Thoracic aorta (tissue), 2 donors: ENCODE measurements around the gene ZNF485. TPM values are rescaled to one million over a fixed set of nuclear protein-coding genes. Genes with fewer than 3 reads are reported as not detected.

ENCODE experiments used
- ATAC-seq: fragments of 150-250 bp; one replicate; pipeline ENCODE4 v1.8.0; 2017; ENCODE audit warnings: low read depth; ENCODE audit not compliant: insufficient number of reproducible peaks, low FRiP score
- DNase-seq: peaks from one replicate; pipeline ENCODE4 v3.0.0-alpha.2; 2020; ENCODE audit warnings: low spot score
- H3K27ac ChIP-seq, 2 donors: fragments of 200-600 bp; sonication (generic); 1 replicate in 1 of 2; 2 replicates in 1 of 2; pipeline ENCODE4 v1.5.1; 2016; ENCODE audit warnings: mild to moderate bottlenecking in 2 of 2, moderate library complexity in 2 of 2
- H3K27me3 ChIP-seq: fragments of 200-600 bp; sonication (generic); replicated peaks from 2 replicates; pipeline ENCODE4 v1.6.0; 2016; ENCODE audit warnings: mild to moderate bottlenecking; ENCODE audit not compliant: insufficient read depth
- H3K36me3 ChIP-seq: fragments of 200-600 bp; sonication (generic); one replicate; pipeline ENCODE4 v1.5.1; 2016
- H3K4me1 ChIP-seq, 2 donors: fragments of 200-600 bp; sonication (generic); 1 replicate in 1 of 2; 2 replicates in 1 of 2; pipeline versions ENCODE4 v1.5.1 to v1.6.0; 2016; ENCODE audit warnings: low read depth in 2 of 2, mild to moderate bottlenecking in 1 of 2; ENCODE audit not compliant: control insufficient read depth in 1 of 2
- H3K4me3 ChIP-seq: fragments of 200-600 bp; sonication (generic); 2 replicates; pipeline ENCODE4 v1.5.1; 2016; ENCODE audit warnings: mild to moderate bottlenecking
- H3K9me3 ChIP-seq: fragments of 200-600 bp; sonication (generic); 2 replicates; pipeline ENCODE4 v1.5.1; 2016
- CTCF ChIP-seq: fragments of 200-600 bp; sonication (generic); IDR thresholded peaks from one replicate; pipeline ENCODE4 v1.5.1; 2019; ENCODE audit warnings: antibody characterized with exemption
- total RNA-seq, 2 donors: library from RNA; depleted of rRNA; stranded (reverse); fragments of >200 nt; gene quantifications; one replicate each; pipeline versions ENCODE4 v1.1.0 to v1.2.3, GENCODE V29; 2016

The ZNF485 gene
- total RNA-seq, 2 donors from 2014 or later, result 3.5 TPM; not detected in 1

DNA sequence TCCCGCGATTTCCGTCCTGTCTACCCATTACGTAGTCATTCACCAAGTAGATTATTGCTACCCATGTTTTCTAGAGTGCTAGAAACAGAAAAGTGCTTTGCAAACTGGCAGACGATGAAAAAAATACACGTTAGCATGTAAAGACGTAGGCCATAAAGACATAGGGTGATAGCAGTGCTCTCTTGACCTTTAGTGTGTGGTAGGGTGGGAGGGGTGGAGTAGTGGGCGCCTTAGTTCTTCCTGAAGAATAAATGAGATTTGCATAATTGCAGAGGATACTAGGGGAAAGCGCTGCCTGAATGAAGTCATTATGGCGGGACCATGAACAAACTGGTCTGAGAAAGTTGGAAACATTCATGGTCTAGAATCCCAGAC lies 948 bp downstream of the ZNF485 start:
- H3K27me3 ChIP-seq, result no peaks in the 10 kb centered on the region
- peak overlapping the region; percentile 85 for H3K4me3 ChIP-seq
- no peak for ATAC-seq
- H3K36me3 ChIP-seq, result peaks cover 8% of the 10 kb centered on the region
- no peak for DNase-seq
- peaks cover 0 to 7% of the 10 kb centered on the region in 2 donors for H3K4me1 ChIP-seq
- no peak for TF ChIP-seq CTCF
- no peaks in the 10 kb centered on the region for H3K9me3 ChIP-seq
- H3K27ac ChIP-seq, result peak overlapping the region in 1 of 2 donors; percentile 32

- H3K27ac ChIP-seq, result no peak overlapping the region
- peaks cover 8% of the 10 kb centered on the region for H3K36me3 ChIP-seq
- no peak for ATAC-seq
- no peaks in the 10 kb centered on the region for H3K27me3 ChIP-seq
- DNase-seq, result no peak
- no peak overlapping the region for H3K4me3 ChIP-seq
- TF ChIP-seq CTCF, result no peak
- no peaks in the 10 kb centered on the region for H3K9me3 ChIP-seq
- H3K4me1 ChIP-seq, result peaks cover 0 to 7% of the 10 kb centered on the region in 2 donors
These were observed 4.4 kb downstream of the ZNF485 start for GRCh38 chr10:43610636-43611035.

- Histone ChIP-seq H3K27ac (no peak overlapping the region), H3K4me3 (no peak overlapping the region), H3K9me3 (peaks cover 12% of the 10 kb centered on the region), H3K4me1 (peaks cover 0 to under 1% of the 10 kb centered on the region in 2 donors), H3K36me3 (peaks cover 12% of the 10 kb centered on the region), H3K27me3 (no peaks in the 10 kb centered on the region)
- ATAC-seq (no peak), DNase-seq (no peak)
- no peak for TF ChIP-seq CTCF
These were observed 10.6 kb downstream of the ZNF485 start for GRCh38 chr10:43616697-43617370.

DNA sequence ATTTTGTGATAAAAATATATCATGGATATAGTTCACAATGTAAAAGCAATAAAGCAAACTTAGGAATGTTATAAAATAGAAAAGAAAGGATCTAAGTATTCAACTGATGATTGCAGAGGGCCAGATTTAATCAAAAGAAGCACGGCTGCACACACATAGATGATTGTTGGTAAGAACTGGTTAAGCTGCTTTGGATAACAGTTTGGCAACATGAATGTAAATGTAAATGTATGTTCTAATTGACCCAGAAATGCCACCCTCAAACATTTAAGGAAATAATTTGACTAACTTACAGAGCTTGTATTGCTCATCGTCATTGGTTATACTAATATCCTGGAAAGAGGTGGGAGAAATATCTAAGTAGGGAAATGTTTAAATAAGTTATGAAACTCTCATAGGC lies 13.1 kb downstream of the ZNF485 start:
- Histone ChIP-seq H3K27ac (no peak overlapping the region), H3K4me3 (no peak overlapping the region), H3K4me1 (peaks cover 0 to 10% of the 10 kb centered on the region in 2 donors), H3K27me3 (no peaks in the 10 kb centered on the region), H3K36me3 (peaks cover 10% of the 10 kb centered on the region), H3K9me3 (peaks cover 12% of the 10 kb centered on the region)
- no peak for ATAC-seq
- DNase-seq, result no peak
- no peak for TF ChIP-seq CTCF

DNA sequence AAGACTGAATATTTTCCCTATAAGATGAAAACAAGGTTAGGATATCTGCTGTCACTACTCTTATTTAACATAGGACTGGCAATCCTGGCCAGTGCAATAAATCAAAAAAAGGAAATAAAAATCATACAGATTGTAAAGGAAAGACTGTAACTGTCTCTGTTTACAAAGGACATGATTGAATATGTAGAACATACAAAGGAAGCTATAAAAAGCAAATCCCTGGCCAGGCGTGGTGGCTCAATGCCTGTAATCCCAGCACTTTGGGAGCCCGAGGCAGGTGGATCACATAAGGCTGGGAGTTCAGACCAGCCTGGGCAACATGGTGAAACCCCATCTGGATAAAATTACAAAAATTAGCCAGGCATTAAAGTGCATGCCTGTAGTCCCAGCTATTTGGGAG lies 15.8 kb downstream of the ZNF485 start:
- DNase-seq, result no peak
- Histone ChIP-seq H3K4me3 (no peak overlapping the region), H3K4me1 (peaks cover 0 to 10% of the 10 kb centered on the region in 2 donors), H3K36me3 (peaks cover 1% of the 10 kb centered on the region), H3K9me3 (peaks cover 2% of the 10 kb centered on the region), H3K27ac (no peak overlapping the region), H3K27me3 (no peaks in the 10 kb centered on the region)
- no peak for TF ChIP-seq CTCF
- ATAC-seq, result no peak
